OCI-LY7 (cell line): ENCODE measurements around the gene ZBTB8OS. TPM values are rescaled to one million over a fixed set of nuclear protein-coding genes. Genes with fewer than 3 reads are reported as not detected.
"Not testable (repeated sequence)": the region's sequence is repeated elsewhere in the genome, so short reads cannot be mapped to it uniquely, and the experiment has no call there.

Experiments used
- BruUV-seq: library from RNA; stranded (reverse); fragments of 400-500 nt; replicated peaks from 2 replicates; lab custom pipeline; 2021; lab: Mats Ljungman, UMichigan
- CTCF ChIA-PET: fragments of 300-600 bp; sonication (Branson Sonifier 250); formaldehyde crosslinking; loops from one replicate; lab custom pipeline; 2022; ENCODE audit warnings: antibody characterized with exemption; ENCODE audit not compliant: unreplicated experiment; lab: Charles Lee
- POLR2A ChIA-PET: fragments of 300-600 bp; sonication (Branson Sonifier 250); formaldehyde crosslinking; loops from one replicate; lab custom pipeline; 2022; ENCODE audit warnings: antibody characterized with exemption; lab: Charles Lee
- DNase-seq: peaks from one replicate; pipeline ENCODE4 v3.0.0-alpha.2; 2015; ENCODE audit warnings: low spot score
- H2AFZ ChIP-seq: fragments of 200-600 bp; sonication (generic), shearing (Covaris generic); 2 replicates; pipeline ENCODE4 v1.6.1; 2014; ENCODE audit warnings: mild to moderate bottlenecking, antibody characterized with exemption, low read length, moderate library complexity
- H3K27ac ChIP-seq: fragments of 200-600 bp; sonication (generic); 2 replicates; pipeline ENCODE4 v1.5.1; 2014; ENCODE audit warnings: mixed run types, low read depth, mild to moderate bottlenecking, moderate library complexity, low read length, inconsistent platforms; ENCODE audit not compliant: poor library complexity, severe bottlenecking
- H3K36me3 ChIP-seq: fragments of 200-600 bp; sonication (generic); 2 replicates; pipeline ENCODE4 v1.6.1; 2014; ENCODE audit warnings: mild to moderate bottlenecking, antibody characterized with exemption, low read length, moderate library complexity, mixed read lengths; ENCODE audit not compliant: insufficient read depth
- H3K4me1 ChIP-seq: fragments of 200-600 bp; sonication (generic); 2 replicates; pipeline ENCODE4 v1.5.1; 2014; ENCODE audit warnings: mild to moderate bottlenecking, low read length; ENCODE audit not compliant: insufficient read depth, poor library complexity, severe bottlenecking
- H3K4me2 ChIP-seq: fragments of 200-600 bp; sonication (generic); 2 replicates; pipeline ENCODE4 v1.6.1; 2014; ENCODE audit warnings: mild to moderate bottlenecking, low read length
- H3K4me3 ChIP-seq: fragments of 200-600 bp; sonication (generic); 2 replicates; pipeline ENCODE4 v1.5.1; 2014; ENCODE audit warnings: mild to moderate bottlenecking, low read depth, low read length; ENCODE audit not compliant: poor library complexity, severe bottlenecking
- H3K79me2 ChIP-seq: fragments of 200-600 bp; sonication (generic); 2 replicates; pipeline ENCODE4 v1.6.1; 2016; ENCODE audit warnings: low read depth, mild to moderate bottlenecking, low read length, moderate library complexity, mixed read lengths; ENCODE audit not compliant: insufficient read depth
- H3K9me2 ChIP-seq: fragments of 200-600 bp; sonication (generic); 2 replicates; pipeline ENCODE4 v1.6.1; 2016; ENCODE audit warnings: mild to moderate bottlenecking, low read length, mixed read lengths; ENCODE audit not compliant: insufficient read depth
- H3K9me3 ChIP-seq: fragments of 200-600 bp; sonication (generic); 2 replicates; pipeline ENCODE4 v1.6.1; 2014; ENCODE audit warnings: mild to moderate bottlenecking, mixed run types, low read length, mixed read lengths
- H4K20me1 ChIP-seq: fragments of 200-600 bp; sonication (generic); 2 replicates; pipeline ENCODE4 v1.6.1; 2014; ENCODE audit warnings: mild to moderate bottlenecking, antibody characterized with exemption, low read length, moderate library complexity, mixed read lengths; ENCODE audit not compliant: insufficient read depth
- EZH2phosphoT487 ChIP-seq: fragments of 200-600 bp; sonication (generic); IDR thresholded peaks from 2 replicates; pipeline ENCODE4 v1.6.1; 2018; ENCODE audit warnings: low read depth, borderline replicate concordance, mild to moderate bottlenecking, mixed run types, antibody characterized with exemption, low read length, moderate library complexity, mixed read lengths
- intact Hi-C: fragments of 100-400 bp; cut with micrococcal nuclease; formaldehyde crosslinking; loops from one replicate; pipeline ENCODE4 v1.10.0; 2022; ENCODE audit not compliant: unreplicated experiment
- total RNA-seq, 2 experiments: library from RNA; depleted of rRNA in 1 of 2; stranded (reverse); fragments of >200 nt in 1 of 2; shearing (Covaris generic) in 1 of 2; gene quantifications; 2 replicates each; pipeline ENCODE4 v1.2.3, GENCODE V29; 2014 to 2022
- TF ChIP-seq, protein P1 (sequence below): fragments of 200-600 bp; sonication (generic); conservative IDR thresholded peaks from 2 replicates; pipeline ENCODE4 v1.5.1; 2014; ENCODE audit warnings: mild to moderate bottlenecking, antibody characterized with exemption, low read length, moderate library complexity, mixed read lengths

ZBTB8OS gene
- total RNA-seq, 2 experiments from 2014 or later = 57.5 to 119 TPM

DNA sequence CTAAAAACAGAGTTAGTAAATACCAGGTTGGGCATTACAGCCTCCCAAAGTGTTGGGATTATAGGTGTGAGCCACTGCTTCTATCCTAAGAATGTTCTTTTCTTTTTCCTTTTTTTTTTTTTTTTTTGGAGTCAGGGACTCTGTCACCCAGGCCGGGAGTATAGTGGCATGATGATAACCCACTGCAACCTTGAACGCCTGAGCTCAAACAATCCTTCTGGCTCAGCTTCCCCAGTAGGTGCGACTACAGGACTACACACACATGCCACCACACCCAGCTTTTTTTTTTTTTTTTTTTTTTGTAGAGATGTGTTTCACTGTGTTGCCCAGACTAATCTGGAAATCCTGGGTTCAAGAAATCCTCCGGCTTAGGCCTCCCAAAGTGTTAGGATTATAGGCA is 5.9 kb downstream of the ZBTB8OS start:
- ChIA-PET CTCF (no interaction called here), POLR2A (interaction anchor here (0.6 to 1.8 kb wide), 6 partner anchors 14 to 764 kb away, joined by 3 to 8 read pairs (median 3); no protein-coding TSS in a partner anchor)
- Histone ChIP-seq H3K9me3 (no peaks in the 10 kb centered on the region), H3K9me2 (no peaks in the 10 kb centered on the region), H3K27ac (no peak overlapping the region), H3K4me1 (peaks cover 33% of the 10 kb centered on the region), H3K36me3 (peaks cover 40% of the 10 kb centered on the region), H3K4me3 (no peak overlapping the region), H2AFZ (no peak overlapping the region), H3K4me2 (no peak overlapping the region), H3K79me2 (peaks cover 94% of the 10 kb centered on the region), H4K20me1 (no peaks in the 10 kb centered on the region)
- no TSS peak for BruUV-seq
- intact Hi-C loops = no loop called here
- DNase-seq = no peak
- TF ChIP-seq EZH2phosphoT487 = no peak
- TF ChIP-seq, protein P1, sequence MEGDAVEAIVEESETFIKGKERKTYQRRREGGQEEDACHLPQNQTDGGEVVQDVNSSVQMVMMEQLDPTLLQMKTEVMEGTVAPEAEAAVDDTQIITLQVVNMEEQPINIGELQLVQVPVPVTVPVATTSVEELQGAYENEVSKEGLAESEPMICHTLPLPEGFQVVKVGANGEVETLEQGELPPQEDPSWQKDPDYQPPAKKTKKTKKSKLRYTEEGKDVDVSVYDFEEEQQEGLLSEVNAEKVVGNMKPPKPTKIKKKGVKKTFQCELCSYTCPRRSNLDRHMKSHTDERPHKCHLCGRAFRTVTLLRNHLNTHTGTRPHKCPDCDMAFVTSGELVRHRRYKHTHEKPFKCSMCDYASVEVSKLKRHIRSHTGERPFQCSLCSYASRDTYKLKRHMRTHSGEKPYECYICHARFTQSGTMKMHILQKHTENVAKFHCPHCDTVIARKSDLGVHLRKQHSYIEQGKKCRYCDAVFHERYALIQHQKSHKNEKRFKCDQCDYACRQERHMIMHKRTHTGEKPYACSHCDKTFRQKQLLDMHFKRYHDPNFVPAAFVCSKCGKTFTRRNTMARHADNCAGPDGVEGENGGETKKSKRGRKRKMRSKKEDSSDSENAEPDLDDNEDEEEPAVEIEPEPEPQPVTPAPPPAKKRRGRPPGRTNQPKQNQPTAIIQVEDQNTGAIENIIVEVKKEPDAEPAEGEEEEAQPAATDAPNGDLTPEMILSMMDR = no peak

DNA sequence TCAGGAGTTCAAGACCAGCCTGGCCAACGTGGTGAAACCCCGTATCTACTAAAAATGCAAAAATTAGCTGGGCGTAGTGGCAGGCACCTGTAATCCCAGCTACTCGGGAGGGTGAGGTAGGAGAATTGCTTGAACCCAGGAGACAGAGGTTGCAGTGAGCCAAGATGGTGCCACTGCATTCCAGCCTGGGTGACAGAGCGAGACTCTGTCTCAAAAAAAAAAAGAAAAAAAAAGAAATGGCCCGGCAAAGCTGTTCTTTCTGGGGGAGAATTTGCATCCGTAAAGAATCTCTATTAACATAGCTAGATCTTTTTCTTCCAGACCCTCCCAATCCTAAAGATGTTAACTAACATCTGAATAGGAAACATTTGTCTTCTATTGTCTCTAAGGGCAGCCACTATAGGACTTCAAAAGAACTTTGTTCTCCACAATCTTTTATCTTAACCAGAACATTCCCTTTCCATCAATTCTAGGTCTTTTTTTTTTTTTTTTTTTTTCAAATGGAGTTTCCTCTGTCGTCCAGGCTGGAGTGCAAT is 8.0 kb downstream of the ZBTB8OS start:
- BruUV-seq, H3K4me2 ChIP-seq, CTCF ChIA-PET, H3K9me3 ChIP-seq, H3K27ac ChIP-seq, H3K4me3 ChIP-seq, intact Hi-C loops, H4K20me1 ChIP-seq, H3K9me2 ChIP-seq, H2AFZ ChIP-seq, POLR2A ChIA-PET, DNase-seq: not testable (repeated sequence)
- H3K4me1 ChIP-seq = peaks cover 22% of the 10 kb centered on the region
- H3K79me2 ChIP-seq = peaks cover 96% of the 10 kb centered on the region
- H3K36me3 ChIP-seq = peaks cover 58% of the 10 kb centered on the region

DNA sequence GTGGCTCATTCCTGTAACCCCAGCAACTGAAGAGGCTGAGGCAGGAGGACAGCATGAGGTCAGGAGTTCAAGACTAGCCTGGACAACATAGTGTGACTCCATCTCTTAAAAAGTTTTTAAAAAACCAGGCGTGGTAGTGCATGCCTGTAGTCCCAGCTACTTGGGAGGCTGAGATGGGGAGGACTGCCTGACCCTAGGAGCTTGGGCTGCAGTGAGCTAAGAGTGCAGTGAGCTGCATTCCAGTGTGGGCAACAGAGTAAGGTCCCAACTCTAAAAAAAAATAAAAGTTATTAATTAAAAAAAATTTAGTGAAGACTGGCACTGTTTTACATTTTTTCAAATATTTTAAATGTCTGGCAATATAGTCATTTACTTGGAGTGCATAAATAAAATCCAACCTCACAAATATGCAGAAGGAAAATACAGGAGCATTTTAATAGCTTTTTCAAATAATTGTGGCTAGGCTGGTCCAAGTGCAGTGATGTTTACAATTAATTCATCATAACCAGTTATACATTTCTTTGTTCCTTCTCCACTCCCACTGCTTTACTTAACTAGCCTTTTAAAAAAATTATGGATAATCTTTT is 10.8 kb downstream of the ZBTB8OS start:
- CTCF ChIA-PET = no interaction called here
- no peak overlapping the region for H3K27ac ChIP-seq

More for the DNA sequence above, 10.8 kb downstream of the ZBTB8OS start:
- POLR2A ChIA-PET = interaction anchor here (0.7 to 1.2 kb wide), 2 partner anchors 10 to 12 kb away, joined by 3 to 4 read pairs; partner anchors contain the start of gene RBBP4
- no peaks in the 10 kb centered on the region for H3K4me1 ChIP-seq
- intact Hi-C loops = no loop called here
- H2AFZ ChIP-seq = no peak overlapping the region
- no TSS peak for BruUV-seq
- no peak overlapping the region for H3K4me3 ChIP-seq
- no peaks in the 10 kb centered on the region for H3K9me2 ChIP-seq
- peaks cover 68% of the 10 kb centered on the region for H3K36me3 ChIP-seq
- TF ChIP-seq, protein P1 = no peak
- no peak for TF ChIP-seq EZH2phosphoT487
- H3K4me2 ChIP-seq = no peak overlapping the region
- H3K9me3 ChIP-seq = no peaks in the 10 kb centered on the region
- peaks cover 95% of the 10 kb centered on the region for H3K79me2 ChIP-seq
- no peaks in the 10 kb centered on the region for H4K20me1 ChIP-seq
- DNase-seq = no peak
